Astrocyte (in vitro differentiated cells and primary cell): Measurements from ENCODE around the gene MYB.

Experiments used
- EZH2 ChIP-seq: IDR thresholded peaks from 2 replicates; pipeline ENCODE4 v1.6.1; 2012; ENCODE audit warnings: mild to moderate bottlenecking, low read length, inconsistent platforms; ENCODE audit not compliant: insufficient read depth
- TF ChIP-seq, protein P1 (sequence below): IDR thresholded peaks from 2 replicates; pipeline ENCODE4 v1.5.1; 2011; ENCODE audit warnings: low read depth, mild to moderate bottlenecking, inconsistent platforms, low read length, moderate library complexity; ENCODE audit not compliant: insufficient read depth

DNA sequence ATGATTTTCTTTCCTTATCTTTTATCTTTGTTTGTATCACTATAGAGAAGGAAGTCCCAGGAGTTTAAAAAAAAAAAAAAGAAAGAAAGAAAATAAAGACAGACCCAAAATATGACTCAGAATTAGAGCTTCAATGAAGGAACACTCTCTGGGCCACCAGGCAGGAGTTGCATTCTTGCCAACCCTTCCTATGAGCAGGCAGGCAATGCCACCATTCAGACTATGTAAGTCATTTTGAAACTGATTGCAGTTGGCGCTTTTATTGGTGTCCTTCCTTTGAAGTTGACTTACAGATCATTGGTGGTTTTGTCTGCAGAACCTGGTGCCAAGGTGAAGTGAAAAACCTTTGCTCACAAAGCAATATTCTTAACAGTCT lies 50.3 kb downstream of the MYB start:
- TF ChIP-seq, protein P1, sequence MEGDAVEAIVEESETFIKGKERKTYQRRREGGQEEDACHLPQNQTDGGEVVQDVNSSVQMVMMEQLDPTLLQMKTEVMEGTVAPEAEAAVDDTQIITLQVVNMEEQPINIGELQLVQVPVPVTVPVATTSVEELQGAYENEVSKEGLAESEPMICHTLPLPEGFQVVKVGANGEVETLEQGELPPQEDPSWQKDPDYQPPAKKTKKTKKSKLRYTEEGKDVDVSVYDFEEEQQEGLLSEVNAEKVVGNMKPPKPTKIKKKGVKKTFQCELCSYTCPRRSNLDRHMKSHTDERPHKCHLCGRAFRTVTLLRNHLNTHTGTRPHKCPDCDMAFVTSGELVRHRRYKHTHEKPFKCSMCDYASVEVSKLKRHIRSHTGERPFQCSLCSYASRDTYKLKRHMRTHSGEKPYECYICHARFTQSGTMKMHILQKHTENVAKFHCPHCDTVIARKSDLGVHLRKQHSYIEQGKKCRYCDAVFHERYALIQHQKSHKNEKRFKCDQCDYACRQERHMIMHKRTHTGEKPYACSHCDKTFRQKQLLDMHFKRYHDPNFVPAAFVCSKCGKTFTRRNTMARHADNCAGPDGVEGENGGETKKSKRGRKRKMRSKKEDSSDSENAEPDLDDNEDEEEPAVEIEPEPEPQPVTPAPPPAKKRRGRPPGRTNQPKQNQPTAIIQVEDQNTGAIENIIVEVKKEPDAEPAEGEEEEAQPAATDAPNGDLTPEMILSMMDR = no peak
- TF ChIP-seq EZH2 = no peak
